NCI-H1436 treated with DMSO at 0.1 percent for 48 hours (cell line): Measurements from ENCODE around the gene DIP2A.
"Not testable (repeated sequence)": the region's sequence is repeated elsewhere in the genome, so short reads cannot be mapped to it uniquely, and the experiment has no call there.

Experiments used
- DNase-seq: peaks from one replicate; lab custom pipeline; 2025; lab: John Stamatoyannopoulos, UW

The DIP2A gene

GRCh38 chr21:46452710-46453109, 6.0 kb upstream of the DIP2A start:
- DNase-seq, result no peak

GRCh38 chr21:46454142-46454541, 4.5 kb upstream of the DIP2A start:
- no peak for DNase-seq

- no peak for DNase-seq
These were observed 3.9 kb upstream of the DIP2A start for GRCh38 chr21:46454634-46455390.

- DNase-seq, result no peak
These were observed 2.9 kb upstream of the DIP2A start for GRCh38 chr21:46455575-46456385.

GRCh38 chr21:46456750-46457149, 1.9 kb upstream of the DIP2A start:
- DNase-seq, result no peak

GRCh38 chr21:46457801-46458314, 833 bp upstream of the DIP2A start:
- DNase-seq, result no peak

GRCh38 chr21:46459024-46459355, 299 bp downstream of the DIP2A start:
- DNase-seq, result no peak

GRCh38 chr21:46459356-46460112, 843 bp downstream of the DIP2A start:
- DNase-seq, result no peak

- no peak for DNase-seq
These were observed 3.2 kb downstream of the DIP2A start for GRCh38 chr21:46461909-46462308.

- not testable (repeated sequence) for DNase-seq
These were observed 6.5 kb downstream of the DIP2A start for GRCh38 chr21:46465153-46465552.

- no peak for DNase-seq
These were observed 7.0 kb downstream of the DIP2A start for GRCh38 chr21:46465651-46466050.

GRCh38 chr21:46468108-46468774, 9.6 kb downstream of the DIP2A start:
- DNase-seq, result no peak

- DNase-seq, result no peak
These were observed 10.6 kb downstream of the DIP2A start for GRCh38 chr21:46469275-46469674.

- no peak for DNase-seq
These were observed 12.8 kb downstream of the DIP2A start for GRCh38 chr21:46471514-46471913.

GRCh38 chr21:46472246-46472645, 13.6 kb downstream of the DIP2A start:
- no peak for DNase-seq

GRCh38 chr21:46474382-46474781, 15.7 kb downstream of the DIP2A start:
- no peak for DNase-seq

- no peak for DNase-seq
These were observed 16.6 kb downstream of the DIP2A start for GRCh38 chr21:46475296-46475695.

- no peak for DNase-seq
These were observed 19.1 kb downstream of the DIP2A start for GRCh38 chr21:46477765-46478164.

- no peak for DNase-seq
These were observed 20.2 kb downstream of the DIP2A start for GRCh38 chr21:46478910-46479309.

- DNase-seq, result no peak
These were observed 21.8 kb downstream of the DIP2A start for GRCh38 chr21:46480466-46480865.

GRCh38 chr21:46482225-46482845, 23.6 kb downstream of the DIP2A start:
- no peak for DNase-seq

GRCh38 chr21:46482846-46483231, 24.1 kb downstream of the DIP2A start:
- no peak for DNase-seq
